ENCODE results near the gene RIOK1.

RIOK1 gene

DNA sequence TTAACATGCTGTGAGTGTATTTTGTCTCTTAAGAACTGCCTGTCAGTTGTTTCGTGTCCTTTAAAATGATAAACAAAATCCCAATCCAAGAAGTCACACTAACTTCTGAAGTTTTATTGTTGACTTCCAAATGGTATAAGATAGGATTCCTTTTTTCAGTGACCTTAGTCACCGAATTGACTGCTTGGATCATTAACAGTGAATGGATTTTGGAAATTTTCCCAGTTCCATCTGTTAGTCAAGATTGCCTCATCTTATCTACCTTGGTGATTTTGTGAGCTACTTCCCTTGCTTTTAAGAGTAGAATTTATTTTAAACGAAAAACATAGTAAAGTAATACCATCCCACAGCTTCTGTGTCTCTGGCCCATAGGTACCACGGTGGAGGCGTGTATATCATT, 14.9 kb downstream of the RIOK1 start:
- no peak overlapping the region for H3K4me2 ChIP-seq (ENCODE audit: low read length)
- H3K27ac ChIP-seq (ENCODE audit: low read depth, low read length): no peak overlapping the region
- H3K9me3 ChIP-seq (ENCODE audit: control insufficient read depth, insufficient read depth, low read length): no peaks in the 10 kb centered on the region
- no peaks in the 10 kb centered on the region for H3K27me3 ChIP-seq (ENCODE audit: control insufficient read depth, low read length)
- H3K4me3 ChIP-seq (ENCODE audit: low read length): no peak overlapping the region
- TF ChIP-seq, protein P1, sequence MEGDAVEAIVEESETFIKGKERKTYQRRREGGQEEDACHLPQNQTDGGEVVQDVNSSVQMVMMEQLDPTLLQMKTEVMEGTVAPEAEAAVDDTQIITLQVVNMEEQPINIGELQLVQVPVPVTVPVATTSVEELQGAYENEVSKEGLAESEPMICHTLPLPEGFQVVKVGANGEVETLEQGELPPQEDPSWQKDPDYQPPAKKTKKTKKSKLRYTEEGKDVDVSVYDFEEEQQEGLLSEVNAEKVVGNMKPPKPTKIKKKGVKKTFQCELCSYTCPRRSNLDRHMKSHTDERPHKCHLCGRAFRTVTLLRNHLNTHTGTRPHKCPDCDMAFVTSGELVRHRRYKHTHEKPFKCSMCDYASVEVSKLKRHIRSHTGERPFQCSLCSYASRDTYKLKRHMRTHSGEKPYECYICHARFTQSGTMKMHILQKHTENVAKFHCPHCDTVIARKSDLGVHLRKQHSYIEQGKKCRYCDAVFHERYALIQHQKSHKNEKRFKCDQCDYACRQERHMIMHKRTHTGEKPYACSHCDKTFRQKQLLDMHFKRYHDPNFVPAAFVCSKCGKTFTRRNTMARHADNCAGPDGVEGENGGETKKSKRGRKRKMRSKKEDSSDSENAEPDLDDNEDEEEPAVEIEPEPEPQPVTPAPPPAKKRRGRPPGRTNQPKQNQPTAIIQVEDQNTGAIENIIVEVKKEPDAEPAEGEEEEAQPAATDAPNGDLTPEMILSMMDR (IDR thresholded peaks at IDR 0.05; ENCODE audit: low read depth, low read length, poor library complexity, severe bottlenecking): no peak
- no peak for TF ChIP-seq EZH2phosphoT487 (IDR thresholded peaks at IDR 0.05; ENCODE audit: borderline replicate concordance, low read length)
- H3K79me2 ChIP-seq (ENCODE audit: control insufficient read depth, low read length): no peaks in the 10 kb centered on the region
- H4K20me1 ChIP-seq (ENCODE audit: control insufficient read depth, insufficient read depth, low read depth, low read length): no peaks in the 10 kb centered on the region
- H3K4me1 ChIP-seq (ENCODE audit: control insufficient read depth, low read length): no peaks in the 10 kb centered on the region
- H3K9me2 ChIP-seq (replicated peaks; ENCODE audit: control insufficient read depth, low read length): no peaks in the 10 kb centered on the region
- no peaks in the 10 kb centered on the region for H3F3A ChIP-seq (ENCODE audit: control insufficient read depth, insufficient read depth)
- peaks cover 92% of the 10 kb centered on the region for H3K36me3 ChIP-seq (ENCODE audit: control insufficient read depth, low read length)

DNA sequence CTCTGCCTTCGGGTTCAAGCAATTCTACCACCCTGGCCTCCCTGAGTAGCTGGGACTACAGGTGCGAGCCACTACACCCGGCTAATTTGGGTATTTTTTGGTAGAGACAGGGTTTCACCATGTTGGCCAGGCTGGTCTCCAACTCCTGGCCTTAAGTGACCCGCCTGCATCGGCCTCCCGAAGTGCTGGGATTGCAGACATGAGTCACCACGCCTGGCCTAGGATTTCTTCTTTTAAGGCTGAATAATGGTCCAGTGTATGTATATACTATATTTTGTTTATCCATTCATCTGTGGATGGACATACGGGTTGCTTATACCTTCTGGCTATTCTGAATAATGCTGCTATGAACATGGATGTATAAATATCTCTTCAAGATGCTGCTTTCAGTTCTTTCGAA, 17.1 kb downstream of the RIOK1 start:
- no peaks in the 10 kb centered on the region for H3K4me1 ChIP-seq (ENCODE audit: control insufficient read depth, low read length)
- H3K9me2 ChIP-seq (replicated peaks; ENCODE audit: control insufficient read depth, low read length): no peaks in the 10 kb centered on the region
- no peak for TF ChIP-seq EZH2phosphoT487 (IDR thresholded peaks at IDR 0.05; ENCODE audit: borderline replicate concordance, low read length)
- TF ChIP-seq, protein P1 (IDR thresholded peaks at IDR 0.05; ENCODE audit: low read depth, low read length, poor library complexity, severe bottlenecking): no peak
- H3K36me3 ChIP-seq (ENCODE audit: control insufficient read depth, low read length): peaks cover 92% of the 10 kb centered on the region
- H3K79me2 ChIP-seq (ENCODE audit: control insufficient read depth, low read length): no peaks in the 10 kb centered on the region
- H3K9me3 ChIP-seq (ENCODE audit: control insufficient read depth, insufficient read depth, low read length): no peaks in the 10 kb centered on the region
- H3K4me3 ChIP-seq (ENCODE audit: low read length): no peak overlapping the region
- H4K20me1 ChIP-seq (ENCODE audit: control insufficient read depth, insufficient read depth, low read depth, low read length): no peaks in the 10 kb centered on the region
- H3K4me2 ChIP-seq (ENCODE audit: low read length): no peak overlapping the region
- no peaks in the 10 kb centered on the region for H3K27me3 ChIP-seq (ENCODE audit: control insufficient read depth, low read length)
- no peaks in the 10 kb centered on the region for H3F3A ChIP-seq (ENCODE audit: control insufficient read depth, insufficient read depth)
- H3K27ac ChIP-seq (ENCODE audit: low read depth, low read length): no peak overlapping the region

DNA sequence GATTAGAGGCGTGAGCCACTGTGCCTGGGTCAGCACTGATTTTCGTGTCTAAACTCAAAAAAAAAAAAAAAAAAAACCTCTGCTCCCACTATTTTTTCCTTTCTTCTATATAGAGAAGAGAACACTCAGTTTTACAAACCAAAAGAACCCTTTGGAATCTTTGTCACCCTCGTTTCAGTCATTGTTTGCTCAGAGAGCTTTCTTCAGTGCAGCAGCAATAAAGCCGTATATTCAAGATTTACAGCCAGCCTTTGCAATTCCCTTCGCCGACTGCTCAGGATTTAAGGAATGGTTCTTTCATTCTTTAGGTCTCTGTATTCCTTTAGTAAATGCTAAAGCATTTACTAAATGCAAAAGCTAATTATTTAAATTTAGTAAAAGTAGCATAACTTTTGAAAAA, 20.1 kb downstream of the RIOK1 start:
- TF ChIP-seq, protein P1 (IDR thresholded peaks at IDR 0.05; ENCODE audit: low read depth, low read length, poor library complexity, severe bottlenecking): no peak
- no peak for TF ChIP-seq EZH2phosphoT487 (IDR thresholded peaks at IDR 0.05; ENCODE audit: borderline replicate concordance, low read length)
- no peak overlapping the region for H3K4me2 ChIP-seq (ENCODE audit: low read length)
- no peaks in the 10 kb centered on the region for H3K4me1 ChIP-seq (ENCODE audit: control insufficient read depth, low read length)
- no peaks in the 10 kb centered on the region for H3F3A ChIP-seq (ENCODE audit: control insufficient read depth, insufficient read depth)
- H3K9me3 ChIP-seq (ENCODE audit: control insufficient read depth, insufficient read depth, low read length): no peaks in the 10 kb centered on the region
- no peak overlapping the region for H3K27ac ChIP-seq (ENCODE audit: low read depth, low read length)
- no peaks in the 10 kb centered on the region for H4K20me1 ChIP-seq (ENCODE audit: control insufficient read depth, insufficient read depth, low read depth, low read length)
- no peaks in the 10 kb centered on the region for H3K9me2 ChIP-seq (replicated peaks; ENCODE audit: control insufficient read depth, low read length)
- H3K79me2 ChIP-seq (ENCODE audit: control insufficient read depth, low read length): no peaks in the 10 kb centered on the region
- peaks cover 85% of the 10 kb centered on the region for H3K36me3 ChIP-seq (ENCODE audit: control insufficient read depth, low read length)
- no peak overlapping the region for H3K4me3 ChIP-seq (ENCODE audit: low read length)
- no peaks in the 10 kb centered on the region for H3K27me3 ChIP-seq (ENCODE audit: control insufficient read depth, low read length)

DNA sequence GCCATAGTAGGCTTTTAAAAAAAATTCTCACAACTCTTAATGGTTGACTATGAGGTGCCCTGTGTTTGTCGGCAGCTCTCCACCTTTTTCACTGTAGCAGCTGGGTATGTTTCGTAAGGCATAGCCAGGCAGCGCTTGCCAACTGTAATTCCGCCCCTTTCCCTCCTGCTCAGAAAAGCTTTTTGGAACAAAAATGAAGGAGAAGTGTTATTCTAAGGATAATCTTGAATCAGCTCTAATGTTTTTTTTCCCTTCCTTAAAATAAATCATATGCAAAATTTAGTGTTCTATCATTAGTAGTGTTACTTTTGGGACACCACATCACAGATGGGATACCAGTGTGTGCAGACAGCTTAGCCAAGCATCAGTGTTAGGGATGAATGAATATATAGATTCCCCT, 21.2 kb downstream of the RIOK1 start:
- Histone ChIP-seq H3K4me1 (ENCODE audit: control insufficient read depth, low read length) (no peaks in the 10 kb centered on the region), H3K36me3 (ENCODE audit: control insufficient read depth, low read length) (peaks cover 85% of the 10 kb centered on the region), H3K4me3 (ENCODE audit: low read length) (no peak overlapping the region), H3K9me2 (replicated peaks; ENCODE audit: control insufficient read depth, low read length) (no peaks in the 10 kb centered on the region), H3K9me3 (ENCODE audit: control insufficient read depth, insufficient read depth, low read length) (no peaks in the 10 kb centered on the region), H4K20me1 (ENCODE audit: control insufficient read depth, insufficient read depth, low read depth, low read length) (no peaks in the 10 kb centered on the region), H3F3A (ENCODE audit: control insufficient read depth, insufficient read depth) (no peaks in the 10 kb centered on the region), H3K27me3 (ENCODE audit: control insufficient read depth, low read length) (no peaks in the 10 kb centered on the region), H3K4me2 (ENCODE audit: low read length) (no peak overlapping the region), H3K79me2 (ENCODE audit: control insufficient read depth, low read length) (no peaks in the 10 kb centered on the region), H3K27ac (ENCODE audit: low read depth, low read length) (no peak overlapping the region)
- TF ChIP-seq EZH2phosphoT487 (IDR thresholded peaks at IDR 0.05; ENCODE audit: borderline replicate concordance, low read length): no peak
- TF ChIP-seq, protein P1 (IDR thresholded peaks at IDR 0.05; ENCODE audit: low read depth, low read length, poor library complexity, severe bottlenecking): no peak

Measured in DOHH2 (cell line).